ENCODE results near the gene ARID5A. TPM values are rescaled to one million over a fixed set of nuclear protein-coding genes. Genes with fewer than 3 reads are reported as not detected.

Gene ARID5A
- total RNA-seq, 1 donor = 7.8 TPM

DNA sequence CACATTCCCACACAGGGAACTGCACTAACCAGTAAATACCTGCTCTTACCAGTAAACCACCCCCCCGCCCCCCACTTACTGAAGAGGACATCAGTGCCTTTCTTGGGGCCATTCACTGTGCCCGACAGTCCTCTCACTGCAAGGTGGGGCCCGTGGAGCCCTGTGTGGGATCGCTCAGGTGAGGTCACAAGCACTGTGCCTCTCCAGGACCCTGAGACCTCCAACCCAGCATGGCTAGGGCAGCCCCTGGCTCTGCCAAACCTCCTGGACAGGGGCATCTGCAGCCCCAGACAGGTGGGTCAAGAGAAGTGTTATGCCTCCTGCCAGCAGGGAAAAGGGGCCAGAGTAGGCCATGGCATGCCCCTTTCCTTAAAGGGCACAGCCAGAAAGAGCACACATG lies 24.7 kb upstream of the ARID5A start:
- TF ChIP-seq CTCF (IDR thresholded peaks at IDR 0.05; ENCODE audit: insufficient read depth, low read length) = no peak
- DNase-seq (ENCODE audit: low read depth) = no peak
- no peak overlapping the region for H3K4me3 ChIP-seq (ENCODE audit: low read depth, low read length)

DNA sequence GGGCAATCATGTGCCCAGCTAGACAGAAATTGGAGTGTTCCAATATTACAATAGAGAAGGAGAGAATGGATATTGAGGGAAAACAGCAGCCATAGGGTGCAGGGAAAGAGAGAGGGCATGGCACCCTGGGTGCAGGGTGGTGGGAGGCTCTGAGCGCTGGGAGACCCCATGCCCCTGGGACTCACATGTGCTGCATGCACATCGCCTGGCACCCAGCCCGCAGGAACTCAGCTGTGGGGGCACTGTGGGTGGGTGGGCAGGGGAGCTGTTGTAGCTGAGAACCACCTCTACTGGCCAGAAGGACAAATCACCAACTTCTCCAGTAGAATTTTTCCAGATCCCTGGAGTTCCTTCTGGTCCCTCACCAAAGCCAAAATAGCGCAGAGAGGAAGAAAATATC lies 24.2 kb upstream of the ARID5A start:
- no peak for TF ChIP-seq CTCF (IDR thresholded peaks at IDR 0.05; ENCODE audit: insufficient read depth, low read length)
- H3K4me3 ChIP-seq (ENCODE audit: low read depth, low read length) = no peak overlapping the region
- DNase-seq (ENCODE audit: low read depth) = no peak

GRCh38 chr2:96514521-96514920 lies 22.0 kb upstream of the ARID5A start:
- TF ChIP-seq CTCF (IDR thresholded peaks at IDR 0.05; ENCODE audit: insufficient read depth, low read length) = no peak
- no peak for DNase-seq (ENCODE audit: low read depth)

DNA sequence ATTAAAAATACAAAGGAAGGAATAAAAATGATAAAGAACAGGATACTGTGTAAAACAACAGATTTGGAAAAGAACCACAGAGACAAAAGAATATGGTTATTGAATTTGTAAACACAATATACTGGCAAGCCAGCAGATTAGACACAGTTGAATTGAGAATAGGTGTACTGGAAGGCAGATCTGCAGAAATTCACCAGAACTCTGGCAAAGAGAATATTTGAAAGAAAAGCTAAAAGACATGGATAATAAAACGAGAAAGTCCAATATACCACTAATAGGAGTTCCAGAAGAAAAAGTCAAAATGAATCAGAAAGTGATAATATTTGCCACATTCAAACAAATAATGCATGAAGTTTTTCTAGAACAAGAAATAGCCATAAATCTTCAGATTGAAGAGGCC lies 19.5 kb upstream of the ARID5A start:
- no peak for TF ChIP-seq CTCF (IDR thresholded peaks at IDR 0.05; ENCODE audit: insufficient read depth, low read length)
- DNase-seq (ENCODE audit: low read depth) = no peak
- H3K4me3 ChIP-seq (ENCODE audit: low read depth, low read length) = no peak overlapping the region

More at GRCh38 chr2:96514521-96514920, 22.0 kb upstream of the ARID5A start:
- H3K4me3 ChIP-seq (ENCODE audit: low read depth, low read length) = no peak overlapping the region

- no peak for DNase-seq (ENCODE audit: low read depth)
- H3K4me3 ChIP-seq (ENCODE audit: low read depth, low read length) = no peak overlapping the region
- no peak for TF ChIP-seq CTCF (IDR thresholded peaks at IDR 0.05; ENCODE audit: insufficient read depth, low read length)
Observed at GRCh38 chr2:96520231-96520630, 16.3 kb upstream of the ARID5A start.

DNA sequence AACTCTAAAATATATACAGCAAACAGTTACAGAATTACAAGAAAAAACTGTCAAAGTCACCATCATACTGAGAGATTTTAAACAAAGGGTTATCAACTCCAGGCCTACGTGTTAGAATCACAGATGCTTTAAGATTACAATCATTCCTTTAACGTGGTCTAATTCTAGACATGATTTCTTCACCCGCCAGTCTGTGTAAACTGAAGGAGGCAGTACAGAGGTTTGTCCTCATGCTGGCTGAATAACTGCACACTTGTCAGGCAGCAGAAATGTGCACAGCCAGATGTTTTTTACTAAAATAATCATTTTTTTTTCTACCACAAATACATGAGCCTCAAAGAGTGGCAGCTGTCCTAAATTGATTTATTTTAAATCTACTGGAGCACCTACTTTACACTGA lies 15.9 kb upstream of the ARID5A start:
- no peak for DNase-seq (ENCODE audit: low read depth)
- TF ChIP-seq CTCF (IDR thresholded peaks at IDR 0.05; ENCODE audit: insufficient read depth, low read length) = no peak
- H3K4me3 ChIP-seq (ENCODE audit: low read depth, low read length) = no peak overlapping the region

- DNase-seq (ENCODE audit: low read depth) = no peak
- TF ChIP-seq CTCF (IDR thresholded peaks at IDR 0.05; ENCODE audit: insufficient read depth, low read length) = no peak
Observed at GRCh38 chr2:96521219-96521618, 15.3 kb upstream of the ARID5A start.

More at GRCh38 chr2:96521219-96521618, 15.3 kb upstream of the ARID5A start:
- no peak overlapping the region for H3K4me3 ChIP-seq (ENCODE audit: low read depth, low read length)

All from fibroblast of the aortic adventitia (primary cell).